RWPE2 (cell line): ENCODE measurements around the gene ARID2.

Experiments
- ATAC-seq: fragments of 200-7000 bp; cut with Tn5 transposase; 3 replicates; pipeline ENCODE4 v1.9.1; 2021; ENCODE audit warnings: low read depth
- DNase-seq: peaks from one replicate; pipeline ENCODE4 v3.0.0-alpha.2; 2020; ENCODE audit warnings: low spot score
- H3K27ac ChIP-seq: fragments of 450-650 bp; 2 replicates; pipeline ENCODE4 v1.5.1; 2017; ENCODE audit warnings: mild to moderate bottlenecking; ENCODE audit not compliant: poor library complexity, severe bottlenecking
- H3K27me3 ChIP-seq: fragments of 250-450 bp; sonication (Bioruptor Pico); 2 replicates; pipeline ENCODE4 v1.5.1; 2021; ENCODE audit warnings: mild to moderate bottlenecking, moderate library complexity; ENCODE audit not compliant: insufficient read depth, poor library complexity, severe bottlenecking
- H3K36me3 ChIP-seq: fragments of 250-450 bp; sonication (Bioruptor Pico); 2 replicates; pipeline ENCODE4 v1.5.1; 2020; ENCODE audit warnings: low read depth, mild to moderate bottlenecking, moderate library complexity
- H3K4me1 ChIP-seq: fragments of 250-450 bp; sonication (Bioruptor Pico); 2 replicates; pipeline ENCODE4 v1.5.1; 2021; ENCODE audit warnings: mild to moderate bottlenecking, moderate library complexity; ENCODE audit not compliant: insufficient read depth, poor library complexity, severe bottlenecking
- H3K4me3 ChIP-seq: fragments of 250-450 bp; sonication (Bioruptor Pico); 2 replicates; pipeline ENCODE4 v1.5.1; 2021; ENCODE audit warnings: mild to moderate bottlenecking, moderate library complexity; ENCODE audit not compliant: severe bottlenecking
- H3K9me3 ChIP-seq: fragments of 250-450 bp; sonication (Bioruptor Pico); 2 replicates; pipeline ENCODE4 v1.5.1; 2021; ENCODE audit warnings: mild to moderate bottlenecking, moderate library complexity; ENCODE audit not compliant: severe bottlenecking
- CTCF ChIP-seq: fragments of 450-650 bp; IDR thresholded peaks from one replicate; pipeline ENCODE4 v1.5.1; 2017; ENCODE audit warnings: mild to moderate bottlenecking, moderate library complexity; ENCODE audit not compliant: poor library complexity, severe bottlenecking

The ARID2 gene

GRCh38 chr12:45726603-45727300, 2.8 kb upstream of the ARID2 start:
- H3K9me3 ChIP-seq, result no peaks in the 10 kb centered on the region
- ATAC-seq (no peak), DNase-seq (peak; percentile 62)
- no peaks in the 10 kb centered on the region for H3K27me3 ChIP-seq
- peaks cover 8% of the 10 kb centered on the region for H3K36me3 ChIP-seq
- H3K27ac ChIP-seq, result peak overlapping the region; percentile 93
- peak overlapping the region; percentile 69 for H3K4me3 ChIP-seq
- peaks cover 9% of the 10 kb centered on the region for H3K4me1 ChIP-seq
- TF ChIP-seq CTCF, result no peak

GRCh38 chr12:45727301-45727979, 2.1 kb upstream of the ARID2 start:
- Histone ChIP-seq H3K4me1 (peaks cover 11% of the 10 kb centered on the region), H3K4me3 (peak overlapping the region; percentile 69), H3K9me3 (no peaks in the 10 kb centered on the region), H3K27ac (peak overlapping the region; percentile 93), H3K27me3 (no peaks in the 10 kb centered on the region), H3K36me3 (peaks cover 13% of the 10 kb centered on the region)
- DNase-seq (peak; percentile 95), ATAC-seq (peak; percentile 65)
- TF ChIP-seq CTCF, result no peak

GRCh38 chr12:45727980-45728629, 1.4 kb upstream of the ARID2 start:
- Histone ChIP-seq H3K4me3 (peak overlapping the region; percentile 69), H3K9me3 (no peaks in the 10 kb centered on the region), H3K36me3 (peaks cover 19% of the 10 kb centered on the region), H3K27me3 (no peaks in the 10 kb centered on the region), H3K27ac (peak overlapping the region; percentile 93), H3K4me1 (peaks cover 18% of the 10 kb centered on the region)
- no peak for TF ChIP-seq CTCF
- DNase-seq (no peak), ATAC-seq (no peak)

GRCh38 chr12:45728630-45729232, 775 bp upstream of the ARID2 start:
- peak overlapping the region; percentile 69 for H3K4me3 ChIP-seq
- peaks cover 22% of the 10 kb centered on the region for H3K4me1 ChIP-seq
- DNase-seq (peak; percentile 95), ATAC-seq (peak; percentile 59)
- H3K27me3 ChIP-seq, result no peaks in the 10 kb centered on the region
- peak; percentile 90 for TF ChIP-seq CTCF
- H3K9me3 ChIP-seq, result no peaks in the 10 kb centered on the region
- H3K36me3 ChIP-seq, result peaks cover 25% of the 10 kb centered on the region
- H3K27ac ChIP-seq, result peak overlapping the region; percentile 93
